B cell (primary cell): ENCODE results near the gene CADPS. TPM values are rescaled to one million over a fixed set of nuclear protein-coding genes. Genes with fewer than 3 reads are reported as not detected.

Source experiments
- ATAC-seq: fragments of 200-7000 bp; cut with Tn5 transposase; one replicate; pipeline ENCODE4 v1.10.0; 2021; ENCODE audit warnings: low read depth, mild to moderate bottlenecking, moderate number of reproducible peaks, moderate library complexity
- CTCF ChIA-PET: fragments of 350-600 bp; sonication (Branson Sonifier 250); formaldehyde crosslinking; loops from one replicate; lab custom pipeline; 2021; ENCODE audit warnings: antibody characterized with exemption, inconsistent platforms; lab: Charles Lee
- POLR2A ChIA-PET: fragments of 350-600 bp; sonication (Branson Sonifier 250); formaldehyde crosslinking; loops from one replicate; lab custom pipeline; 2021; ENCODE audit warnings: antibody characterized with exemption; lab: Charles Lee
- DNase-seq: peaks from one replicate; pipeline ENCODE4 v3.0.0; 2013
- H2AFZ ChIP-seq: 2 replicates; pipeline ENCODE4 v1.6.1; 2012; ENCODE audit warnings: mild to moderate bottlenecking, low read depth, low read length; ENCODE audit not compliant: insufficient read depth, poor library complexity, severe bottlenecking
- H3K27ac ChIP-seq, 2 donors: 1 replicate in 1 of 2; 2 replicates in 1 of 2; pipeline ENCODE4 v1.5.1; 2012 to 2013; ENCODE audit warnings: low read length in 2 of 2, mild to moderate bottlenecking in 2 of 2, moderate library complexity in 1 of 2
- H3K27me3 ChIP-seq, 4 experiments: fragments of 200-600 bp in 1 of 4; sonication (generic) in 1 of 4; replicated peaks in 1 of 4; 1 replicate in 2 of 4; 2 replicates in 2 of 4; pipeline versions ENCODE4 v1.6.1 to v1.7.0; 2013 to 2016; ENCODE audit warnings: low read length in 3 of 4, mild to moderate bottlenecking in 2 of 4, mixed read lengths in 1 of 4, moderate library complexity in 1 of 4; ENCODE audit not compliant: insufficient read depth in 4 of 4, control insufficient read depth in 3 of 4; ENCODE audit errors: control extremely low read depth in 1 of 4
- H3K36me3 ChIP-seq, 2 experiments: replicated peaks in 1 of 2; 1 replicate in 1 of 2; 2 replicates in 1 of 2; pipeline versions ENCODE4 v1.6.1 to v1.7.1; 2013; ENCODE audit warnings: low read length in 1 of 2; ENCODE audit not compliant: insufficient read depth in 2 of 2, control insufficient read depth in 1 of 2; ENCODE audit errors: control extremely low read depth in 1 of 2, extremely low read depth in 1 of 2
- H3K4me1 ChIP-seq, 2 donors: fragments of 200-600 bp in 1 of 2; sonication (generic) in 1 of 2; 1 replicate in 1 of 2; 2 replicates in 1 of 2; pipeline versions ENCODE4 v1.5.1 to v1.6.1; 2013 to 2017; ENCODE audit warnings: low read length in 2 of 2; ENCODE audit not compliant: control insufficient read depth in 2 of 2, insufficient read depth in 2 of 2
- H3K4me2 ChIP-seq: replicated peaks from 2 replicates; pipeline ENCODE3; 2012; ENCODE audit warnings: mild to moderate bottlenecking, low read depth, low read length; ENCODE audit not compliant: poor library complexity, severe bottlenecking
- H3K4me3 ChIP-seq, 5 experiments: fragments of 200-600 bp in 1 of 5; sonication (generic) in 1 of 5; 1 replicate in 3 of 5; 2 replicates in 2 of 5; pipeline versions ENCODE4 v1.5.1 to v1.7.0; 2011 to 2016; ENCODE audit warnings: low read length in 4 of 5, mild to moderate bottlenecking in 4 of 5, low read depth in 2 of 5, control low read depth in 1 of 5, moderate library complexity in 1 of 5; ENCODE audit not compliant: insufficient read depth in 1 of 5; ENCODE audit errors: control extremely low read depth in 1 of 5, extremely low read depth in 1 of 5
- H3K79me2 ChIP-seq: fragments of 200-600 bp; sonication (generic); one replicate; pipeline ENCODE4 v1.6.0; 2016; ENCODE audit warnings: low read length; ENCODE audit not compliant: control insufficient read depth, insufficient read depth
- H3K9ac ChIP-seq: fragments of 200-600 bp; sonication (generic); 2 replicates; pipeline ENCODE4 v1.6.1; 2017; ENCODE audit warnings: mild to moderate bottlenecking, low read length, moderate library complexity
- H3K9me3 ChIP-seq, 3 donors: one replicate each; pipeline versions ENCODE4 v1.6.1 to v1.7.1; 2013; ENCODE audit warnings: low read length in 2 of 3; ENCODE audit not compliant: control insufficient read depth in 2 of 3, insufficient read depth in 1 of 3; ENCODE audit errors: control extremely low read depth in 1 of 3
- H4K20me1 ChIP-seq: 2 replicates; pipeline ENCODE4 v1.6.0; 2012; ENCODE audit warnings: mild to moderate bottlenecking, low read length; ENCODE audit not compliant: insufficient read depth, control insufficient read depth, poor library complexity, severe bottlenecking
- H3K27ac Mint-ChIP-seq: one replicate; pipeline ENCODE4 v1.8.0; 2021; ENCODE audit warnings: mixed read lengths
- H3K27me3 Mint-ChIP-seq: one replicate; pipeline ENCODE4 v1.8.0; 2021; ENCODE audit warnings: mixed read lengths
- H3K4me1 Mint-ChIP-seq: one replicate; pipeline ENCODE4 v1.8.0; 2021; ENCODE audit warnings: mixed read lengths
- H3K4me3 Mint-ChIP-seq: one replicate; pipeline ENCODE4 v1.8.0; 2021; ENCODE audit warnings: mixed read lengths
- H3K9me3 Mint-ChIP-seq: one replicate; pipeline ENCODE4 v1.8.0; 2022; ENCODE audit warnings: mixed read lengths; ENCODE audit not compliant: insufficient read depth
- CTCF ChIP-seq: fragments of 200-600 bp; IDR thresholded peaks from one replicate; pipeline ENCODE4 v1.8.0; 2022; ENCODE audit warnings: antibody characterized with exemption, mild to moderate bottlenecking
- EZH2 ChIP-seq: IDR thresholded peaks from 2 replicates; pipeline ENCODE4 v1.6.1; 2012; ENCODE audit warnings: borderline replicate concordance, low read depth, mild to moderate bottlenecking, moderate library complexity, low read length; ENCODE audit not compliant: insufficient read depth, poor library complexity, severe bottlenecking
- WGBS: methylation state at CpG from one replicate; pipeline ENCODE4 v1.1.5; 2013; ENCODE audit warnings: missing lambda C conversion rate; ENCODE audit not compliant: insufficient coverage; 5-methylcytosine and 5-hydroxymethylcytosine counted together
- intact Hi-C: fragments of 100-400 bp; cut with micrococcal nuclease; formaldehyde crosslinking; loops from one replicate; pipeline ENCODE4 v1.10.0; 2022
- polyA plus RNA-seq: library from polyadenylated mRNA; depleted of rRNA; stranded (reverse); fragments of >200 nt; gene quantifications from 2 replicates; pipeline ENCODE4 v1.2.3, GENCODE V29; 2012
- total RNA-seq, 2 donors: library from RNA; stranded (reverse); fragments of 120-200 nt in 1 of 2; gene quantifications; 1 replicate in 1 of 2; 2 replicates in 1 of 2; pipeline versions ENCODE4 v1.2.3 to v1.2.4, GENCODE V29; 2013 to 2022

The CADPS gene
- total and polyA plus RNA-seq, 2 donors (not counting 1 experiment from before 2014, with no cell fraction given) = 0.16 to 0.22 TPM

DNA sequence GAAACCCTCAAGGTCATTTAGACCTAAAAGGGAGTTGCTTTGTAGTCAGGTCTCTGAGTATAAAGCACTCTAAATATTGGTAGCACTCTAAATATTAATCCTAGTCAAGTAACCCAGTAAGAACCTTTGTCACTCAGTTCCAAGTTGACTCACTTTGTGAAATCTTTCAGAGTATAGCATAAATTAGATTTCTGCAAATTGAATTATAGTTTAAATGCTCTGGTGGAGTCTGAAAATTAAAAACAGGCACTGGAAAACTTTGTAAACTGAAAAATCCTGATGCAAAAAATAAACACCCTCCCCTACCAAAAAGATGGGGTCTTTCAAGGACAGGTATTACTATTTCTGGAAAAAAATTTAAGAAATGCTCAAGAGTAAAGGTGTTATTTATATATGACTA, 305.6 kb downstream of the CADPS start:
- ChIA-PET CTCF (no interaction called here), POLR2A (no interaction called here)
- Histone ChIP-seq H2AFZ (no peak overlapping the region), H3K79me2 (no peaks in the 10 kb centered on the region), H4K20me1 (no peaks in the 10 kb centered on the region), H3K9ac (no peak overlapping the region), H3K9me3 (no peaks in the 10 kb centered on the region), H3K27ac (no peak overlapping the region), H3K4me3 (no peak overlapping the region), H3K27me3 (no peaks in the 10 kb centered on the region), H3K4me1 (no peaks in the 10 kb centered on the region), H3K36me3 (no peaks in the 10 kb centered on the region), H3K4me2 (no peak overlapping the region)
- DNase-seq (no peak), ATAC-seq (no peak)
- Mint-ChIP-seq H3K27ac (no peak overlapping the region), H3K4me3 (no peak overlapping the region), H3K9me3 (no peaks in the 10 kb centered on the region), H3K27me3 (no peaks in the 10 kb centered on the region), H3K4me1 (no peaks in the 10 kb centered on the region)
- no peak for TF ChIP-seq EZH2
- intact Hi-C loops = no loop called here

GRCh38 chr3:62567097-62568021, 307.9 kb downstream of the CADPS start:
- Histone ChIP-seq H4K20me1 (no peaks in the 10 kb centered on the region), H2AFZ (no peak overlapping the region), H3K9ac (no peak overlapping the region), H3K4me1 (no peaks in the 10 kb centered on the region), H3K4me2 (no peak overlapping the region), H3K4me3 (no peak overlapping the region), H3K9me3 (no peaks in the 10 kb centered on the region), H3K79me2 (no peaks in the 10 kb centered on the region), H3K36me3 (no peaks in the 10 kb centered on the region), H3K27me3 (no peaks in the 10 kb centered on the region), H3K27ac (no peak overlapping the region)
- 81% methylated on average over 8 of the region's 11 CpGs for WGBS
- Mint-ChIP-seq H3K4me1 (no peaks in the 10 kb centered on the region), H3K4me3 (no peak overlapping the region), H3K27ac (no peak overlapping the region), H3K9me3 (no peaks in the 10 kb centered on the region), H3K27me3 (no peaks in the 10 kb centered on the region)
- ChIA-PET CTCF (no interaction called here), POLR2A (no interaction called here)
- no peak for DNase-seq
- no peak for TF ChIP-seq CTCF
- intact Hi-C loops = no loop called here
- no peak for ATAC-seq
